GM21528 (cell line): ENCODE data around the gene NEMP2.

ENCODE experiments used
- ATAC-seq: cut with Tn5 transposase; IDR thresholded peaks from one replicate; pipeline ENCODE4 v1.9.1; 2021; ENCODE audit warnings: mild to moderate bottlenecking, moderate library complexity; ENCODE audit not compliant: unreplicated experiment, low FRiP score

NEMP2 gene

GRCh38 chr2:190534310-190535120 lies at the start of gene NEMP2:
TSS of gene NEMP2 (minus strand) at chr2:190534722. CDS start at chr2:190534655, 67 bp downstream.
- ATAC-seq = peak; percentile 78

GRCh38 chr2:190583507-190584337 lies 49.2 kb upstream of the NEMP2 start:
- peak; percentile 84 for ATAC-seq

- ATAC-seq = peak; percentile 58
Measured at GRCh38 chr2:190582736-190583506, 48.4 kb upstream of the NEMP2 start.

GRCh38 chr2:190582019-190582418 lies 47.5 kb upstream of the NEMP2 start:
- no peak for ATAC-seq

GRCh38 chr2:190579915-190580846 lies 45.7 kb upstream of the NEMP2 start:
- no peak for ATAC-seq

GRCh38 chr2:190579058-190579410 lies 44.5 kb upstream of the NEMP2 start:
- no peak for ATAC-seq

GRCh38 chr2:190578158-190579057 lies 43.9 kb upstream of the NEMP2 start:
- ATAC-seq = no peak

GRCh38 chr2:190576573-190576972 lies 42.1 kb upstream of the NEMP2 start:
- no peak for ATAC-seq

GRCh38 chr2:190575263-190575662 lies 40.7 kb upstream of the NEMP2 start:
- ATAC-seq = no peak

GRCh38 chr2:190574169-190574568 lies 39.6 kb upstream of the NEMP2 start:
- ATAC-seq = no peak

- ATAC-seq = no peak
Measured at GRCh38 chr2:190572246-190572645, 37.7 kb upstream of the NEMP2 start.

GRCh38 chr2:190571686-190572085 lies 37.2 kb upstream of the NEMP2 start:
- no peak for ATAC-seq

GRCh38 chr2:190570871-190571270 lies 36.3 kb upstream of the NEMP2 start:
- ATAC-seq = no peak

- no peak for ATAC-seq
Measured at GRCh38 chr2:190569994-190570755, 35.7 kb upstream of the NEMP2 start.

GRCh38 chr2:190564838-190565237 lies 30.3 kb upstream of the NEMP2 start:
- ATAC-seq = no peak

- no peak for ATAC-seq
Measured at GRCh38 chr2:190563646-190564045, 29.1 kb upstream of the NEMP2 start.

- ATAC-seq = no peak
Measured at GRCh38 chr2:190563109-190563508, 28.6 kb upstream of the NEMP2 start.

GRCh38 chr2:190562121-190562520 lies 27.6 kb upstream of the NEMP2 start:
- no peak for ATAC-seq
